K562 treated with DMSO at 1 percent for 24 hours (cell line): ENCODE measurements around the gene PKD2L1. TPM values are rescaled to one million over a fixed set of nuclear protein-coding genes. Genes with fewer than 3 reads are reported as not detected.

Experiments used
- total RNA-seq: library from RNA; unstranded; fragments of 300-600 nt; gene quantifications from 2 replicates; pipeline ENCODE4 v1.2.3, GENCODE V29; 2022; ENCODE audit warnings: low read depth; ENCODE audit not compliant: insufficient read depth

The PKD2L1 gene
- total RNA-seq = not detected in 2 replicates

GRCh38 chr10:100330079-100330478 lies at the start of gene PKD2L1:
PKD2L1 (minus strand) TSS chr10:100330228; CDS start chr10:100330103, 125 bp downstream.

DNA sequence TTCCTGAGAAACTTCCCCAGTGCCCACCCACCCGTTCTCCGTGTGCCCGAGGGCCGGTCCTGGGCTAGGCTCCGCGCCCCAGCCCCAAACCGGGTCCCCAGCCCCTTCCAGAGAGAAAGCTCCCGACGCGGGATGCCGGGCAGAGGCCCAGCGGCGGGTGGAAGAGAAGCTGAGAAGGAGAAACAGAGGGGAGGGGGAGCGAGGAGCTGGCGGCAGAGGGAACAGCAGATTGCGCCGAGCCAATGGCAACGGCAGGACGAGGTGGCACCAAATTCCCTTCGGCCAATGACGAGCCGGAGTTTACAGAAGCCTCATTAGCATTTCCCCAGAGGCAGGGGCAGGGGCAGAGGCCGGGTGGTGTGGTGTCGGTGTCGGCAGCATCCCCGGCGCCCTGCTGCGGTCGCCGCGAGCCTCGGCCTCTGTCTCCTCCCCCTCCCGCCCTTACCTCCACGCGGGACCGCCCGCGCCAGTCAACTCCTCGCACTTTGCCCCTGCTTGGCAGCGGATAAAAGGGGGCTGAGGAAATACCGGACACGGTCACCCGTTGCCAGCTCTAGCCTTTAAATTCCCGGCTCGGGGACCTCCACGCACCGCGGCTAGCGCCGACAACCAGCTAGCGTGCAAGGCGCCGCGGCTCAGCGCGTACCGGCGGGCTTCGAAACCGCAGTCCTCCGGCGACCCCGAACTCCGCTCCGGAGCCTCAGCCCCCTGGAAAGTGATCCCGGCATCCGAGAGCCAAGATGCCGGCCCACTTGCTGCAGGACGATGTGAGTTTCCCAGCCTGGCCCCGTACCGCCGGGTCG lies 16.9 kb upstream of the PKD2L1 start, which contains the start of gene SCD:
Gene SCD (plus strand): TSS at position 469 of the 803 bp plus-strand sequence. CDS start 272 bp downstream, at position 741.

GRCh38 chr10:100286051-100287033 lies 43.7 kb downstream of the PKD2L1 start, which contains the start of gene BLOC1S2:
BLOC1S2 (minus strand) TSS chr10:100286680; CDS start chr10:100286659, 21 bp downstream.

DNA sequence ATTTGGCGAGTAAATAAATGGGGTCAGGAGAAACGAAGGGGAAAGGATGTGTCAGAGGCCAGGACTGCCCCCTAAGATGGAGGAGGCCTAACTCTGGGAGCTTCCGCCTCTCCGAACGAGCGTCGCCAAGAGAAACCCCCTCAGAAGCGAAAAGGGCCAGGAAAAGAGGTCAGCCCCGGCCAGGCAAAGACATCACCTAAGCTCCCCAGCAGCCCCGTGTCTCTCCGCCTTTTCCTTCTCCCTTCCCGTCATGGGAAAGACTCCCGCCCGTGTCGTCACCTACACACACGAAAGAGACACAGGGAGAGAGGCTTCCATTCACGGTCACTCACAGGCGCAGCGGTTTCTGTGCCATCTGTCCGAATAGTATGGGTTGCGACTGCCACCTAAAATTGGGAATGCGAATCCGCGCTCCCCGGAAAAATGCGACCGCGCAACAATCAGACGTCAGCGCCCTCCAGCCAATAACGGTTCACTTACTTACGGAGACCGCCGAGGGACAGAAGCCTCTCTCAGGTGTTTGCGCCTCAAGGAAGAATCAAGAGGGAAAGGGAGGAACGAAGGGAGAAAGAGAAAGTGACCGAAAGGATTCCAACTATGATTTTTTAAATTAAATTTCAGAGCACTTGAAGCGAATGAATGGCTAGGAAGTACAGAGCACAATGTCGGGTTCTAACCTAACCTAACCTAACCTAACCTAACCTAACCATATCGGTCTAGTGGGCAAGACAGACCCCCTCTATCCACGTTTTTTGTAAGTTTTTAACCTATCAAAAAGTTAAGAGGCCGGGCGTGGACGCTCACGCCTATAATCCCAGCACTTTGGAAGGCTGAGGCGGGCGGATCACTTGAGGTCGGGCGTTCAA lies 62.6 kb downstream of the PKD2L1 start, which contains the start of gene CWF19L1:
Gene CWF19L1 (minus strand): TSS at position 400 of the 866 bp plus-strand sequence. CDS start 45 bp downstream, at position 355.

Other genes with a start within 250 kb of the PKD2L1 start
- gene CPN1, start 248.4 kb downstream of the PKD2L1 start, total RNA-seq = not detected in 2 replicates
- gene ERLIN1, start 144.2 kb downstream of the PKD2L1 start, total RNA-seq = 12.9 and 13.1 TPM in 2 replicates
- gene CHUK, start 100.6 kb downstream of the PKD2L1 start, total RNA-seq = 8.3 and 11.1 TPM in 2 replicates
- 11.5 and 11.6 TPM in 2 replicates for gene CWF19L1, start 62.6 kb downstream of the PKD2L1 start, total RNA-seq
- 19.6 and 30.1 TPM in 2 replicates for gene BLOC1S2, start 43.5 kb downstream of the PKD2L1 start, total RNA-seq
- gene SCD, start 17.0 kb upstream of the PKD2L1 start, total RNA-seq = 131 and 136 TPM in 2 replicates
- not detected in 2 replicates for gene WNT8B, start 132.8 kb upstream of the PKD2L1 start, total RNA-seq
- gene SEC31B, start 189.6 kb upstream of the PKD2L1 start, total RNA-seq = 1.1 and 4.2 TPM in 2 replicates
- gene NDUFB8, start 199.6 kb upstream of the PKD2L1 start, total RNA-seq = 195 and 211 TPM in 2 replicates
- 4.6 and 6.2 TPM in 2 replicates for gene HIF1AN, start 205.7 kb upstream of the PKD2L1 start, total RNA-seq